Liver (tissue), 9 donors: Measurements from ENCODE around the gene TRPM8. TPM values are rescaled to one million over a fixed set of nuclear protein-coding genes. Genes with fewer than 3 reads are reported as not detected.

Source experiments
- DNase-seq: peaks from one replicate; pipeline ENCODE4 v3.0.0-alpha.2; 2017; ENCODE audit warnings: low spot score
- H3K27ac ChIP-seq, 2 donors: one replicate each; pipeline ENCODE4 v1.7.0; 2013; ENCODE audit warnings: inconsistent platforms in 2 of 2, low read length in 2 of 2, control low read depth in 1 of 2, low read depth in 1 of 2, mild to moderate bottlenecking in 1 of 2
- H3K27me3 ChIP-seq, 4 donors: one replicate each; pipeline versions ENCODE4 v1.6.1 to v1.7.0; 2013; ENCODE audit warnings: low read length in 3 of 4, inconsistent platforms in 1 of 4, mild to moderate bottlenecking in 1 of 4, moderate library complexity in 1 of 4; ENCODE audit not compliant: control insufficient read depth in 4 of 4, insufficient read depth in 4 of 4
- H3K36me3 ChIP-seq, 4 donors: one replicate each; pipeline versions ENCODE4 v1.6.1 to v1.7.0; 2013; ENCODE audit warnings: low read length in 3 of 4, mild to moderate bottlenecking in 3 of 4, low read depth in 1 of 4, moderate library complexity in 1 of 4; ENCODE audit not compliant: control insufficient read depth in 4 of 4, insufficient read depth in 3 of 4
- H3K4me1 ChIP-seq, 4 donors: one replicate each; pipeline versions ENCODE4 v1.6.1 to v1.7.0; 2013; ENCODE audit warnings: low read length in 3 of 4, mild to moderate bottlenecking in 3 of 4, moderate library complexity in 1 of 4; ENCODE audit not compliant: control insufficient read depth in 4 of 4, insufficient read depth in 4 of 4
- H3K4me3 ChIP-seq, 3 donors: one replicate each; pipeline versions ENCODE4 v1.6.1 to v1.7.0; 2013; ENCODE audit warnings: low read length in 3 of 3, control low read depth in 1 of 3, low read depth in 1 of 3, mild to moderate bottlenecking in 1 of 3
- H3K9ac ChIP-seq, 2 donors: one replicate each; pipeline ENCODE4 v1.7.0; 2013; ENCODE audit warnings: low read length in 2 of 2, mild to moderate bottlenecking in 2 of 2, moderate library complexity in 2 of 2, control low read depth in 1 of 2, low read depth in 1 of 2
- H3K9me3 ChIP-seq, 4 donors: one replicate each; pipeline versions ENCODE4 v1.6.1 to v1.7.0; 2013; ENCODE audit warnings: low read length in 3 of 4; ENCODE audit not compliant: control insufficient read depth in 4 of 4
- ATF3 ChIP-seq: IDR thresholded peaks from 2 replicates; pipeline ENCODE4 v1.6.1; 2016; ENCODE audit warnings: antibody characterized with exemption
- EGR1 ChIP-seq, 2 donors: IDR thresholded peaks; 2 replicates each; pipeline ENCODE4 v1.6.1; 2016 to 2018; ENCODE audit warnings: antibody characterized with exemption in 2 of 2, low read depth in 2 of 2
- FOXA1 ChIP-seq: IDR thresholded peaks from 2 replicates; pipeline ENCODE4 v1.6.1; 2016; ENCODE audit warnings: antibody characterized with exemption
- FOXA2 ChIP-seq: IDR thresholded peaks from 2 replicates; pipeline ENCODE4 v1.6.1; 2016; ENCODE audit warnings: antibody characterized with exemption
- GABPA ChIP-seq, 2 donors: IDR thresholded peaks in 1 of 2; conservative IDR thresholded peaks in 1 of 2; 2 replicates each; pipeline ENCODE4 v1.6.1; 2016; ENCODE audit warnings: antibody characterized with exemption in 2 of 2, mild to moderate bottlenecking in 1 of 2, moderate library complexity in 1 of 2
- HNF4A ChIP-seq, 2 donors: conservative IDR thresholded peaks; 2 replicates each; pipeline ENCODE4 v1.6.1; 2016; ENCODE audit warnings: antibody characterized with exemption in 2 of 2, mild to moderate bottlenecking in 2 of 2
- HNF4G ChIP-seq: IDR thresholded peaks from 2 replicates; pipeline ENCODE4 v1.6.1; 2016; ENCODE audit warnings: antibody characterized with exemption
- JUND ChIP-seq, 2 donors: IDR thresholded peaks; 2 replicates each; pipeline ENCODE4 v1.6.1; 2016; ENCODE audit warnings: antibody characterized with exemption in 2 of 2
- NR2F2 ChIP-seq: IDR thresholded peaks from 2 replicates; pipeline ENCODE4 v1.6.1; 2016; ENCODE audit warnings: antibody characterized with exemption
- RAD21 ChIP-seq, 2 donors: IDR thresholded peaks; 2 replicates each; pipeline ENCODE4 v1.6.1; 2016; ENCODE audit warnings: antibody characterized with exemption in 2 of 2, mild to moderate bottlenecking in 2 of 2
- REST ChIP-seq: IDR thresholded peaks from 2 replicates; pipeline ENCODE4 v1.6.1; 2016; ENCODE audit warnings: antibody characterized with exemption, mild to moderate bottlenecking
- RXRA ChIP-seq, 2 donors: IDR thresholded peaks; 2 replicates each; pipeline ENCODE4 v1.6.1; 2017 to 2018; ENCODE audit warnings: antibody characterized with exemption in 2 of 2, mild to moderate bottlenecking in 1 of 2
- SP1 ChIP-seq: IDR thresholded peaks from 2 replicates; pipeline ENCODE4 v1.6.1; 2018; ENCODE audit warnings: antibody characterized with exemption, mild to moderate bottlenecking
- YY1 ChIP-seq: IDR thresholded peaks from 2 replicates; pipeline ENCODE4 v1.6.1; 2016; ENCODE audit warnings: antibody characterized with exemption, mild to moderate bottlenecking
- WGBS: extraction: QIAGEN DNeasy Blood & Tissue Kit; methylation state at CpG from one replicate; pipeline ENCODE4 v1.1.7; 2013; 5-methylcytosine and 5-hydroxymethylcytosine counted together
- polyA plus RNA-seq, 2 donors: library from polyadenylated mRNA; stranded (reverse) in 1 of 2; unstranded in 1 of 2; fragments of 200-250 nt in 1 of 2; fragments of >200 nt in 1 of 2; fragmentation: Nextera tagmentation in 1 of 2; extraction: Ambion mirVana in 1 of 2; gene quantifications; one replicate each; pipeline versions ENCODE4 v1.2.1 to v1.2.3, GENCODE V29; 2013 to 2015
- total RNA-seq, 2 donors: library from RNA; depleted of rRNA; stranded (reverse); fragments of >200 nt; gene quantifications; one replicate each; pipeline ENCODE4 v1.2.3, GENCODE V29; 2014
- TF ChIP-seq, protein P1 (sequence below): IDR thresholded peaks from 2 replicates; pipeline ENCODE4 v1.6.1; 2016; ENCODE audit warnings: antibody characterized with exemption
- donor health status: healthy.
- donor health status: healthy.
- donor health status: healthy.
- donor health status: healthy.
- donor health status: healthy.

TRPM8 gene
- total and polyA plus RNA-seq, 4 donors: 1.1 to 79.2 (median 33.2) TPM

GRCh38 chr2:234026693-234027254 is 109.6 kb downstream of the TRPM8 start (continued):
- TF ChIP-seq REST (no peak), JUND (IDR thresholded peaks at IDR 0.05) (no peak), HNF4G (no peak), RXRA (IDR thresholded peaks at IDR 0.05) (no peak), GABPA (IDR thresholded peaks at IDR 0.05 in 1 of 2, conservative IDR thresholded peaks at IDR 0.05 in 1 of 2) (no peak), NR2F2 (no peak), RAD21 (IDR thresholded peaks at IDR 0.05) (no peak), FOXA2 (no peak), SP1 (no peak), YY1 (no peak)
- TF ChIP-seq, protein P1, sequence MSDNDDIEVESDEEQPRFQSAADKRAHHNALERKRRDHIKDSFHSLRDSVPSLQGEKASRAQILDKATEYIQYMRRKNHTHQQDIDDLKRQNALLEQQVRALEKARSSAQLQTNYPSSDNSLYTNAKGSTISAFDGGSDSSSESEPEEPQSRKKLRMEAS: no peak

DNA sequence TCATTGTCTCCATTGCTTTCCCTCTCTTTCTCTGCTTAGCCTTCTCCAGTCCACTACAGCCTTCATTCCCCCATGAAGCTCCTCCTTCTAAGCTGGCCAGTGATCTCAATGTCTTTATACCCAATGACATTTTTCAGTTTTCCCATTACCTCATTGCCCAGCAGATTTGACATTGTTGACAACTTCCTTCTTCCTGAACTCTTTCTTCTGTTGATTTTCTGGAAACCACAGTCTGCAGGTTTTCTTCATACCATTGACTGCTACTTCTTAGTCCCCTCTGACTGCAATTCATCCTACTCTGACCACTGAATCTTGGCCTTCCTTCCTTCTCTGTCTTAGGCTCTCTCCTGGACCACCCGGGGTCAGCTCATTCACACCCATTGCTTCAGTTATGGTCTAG is 110.5 kb downstream of the TRPM8 start:
- no peak overlapping the region for H3K27ac ChIP-seq
- no peak overlapping the region for H3K4me3 ChIP-seq
- H3K9ac ChIP-seq: no peak overlapping the region
- H3K9me3 ChIP-seq: no peaks in the 10 kb centered on the region
- H3K4me1 ChIP-seq: peaks cover 0 to 4% (median under 1%) of the 10 kb centered on the region in 4 donors
- no peak for TF ChIP-seq EGR1 (IDR thresholded peaks at IDR 0.05; ENCODE audit: low read depth in 2 of 2)
- no peak for TF ChIP-seq GABPA (IDR thresholded peaks at IDR 0.05 in 1 of 2, conservative IDR thresholded peaks at IDR 0.05 in 1 of 2)
- TF ChIP-seq FOXA1: no peak
- no peak for TF ChIP-seq HNF4A (conservative IDR thresholded peaks at IDR 0.05)
- no peak for TF ChIP-seq HNF4G
- TF ChIP-seq SP1: no peak
- no peak for DNase-seq
- no peaks in the 10 kb centered on the region for H3K27me3 ChIP-seq
- whole genome bisulfite sequencing: 93% methylated on average over 1 of the region's 1 CpG
- no peaks in the 10 kb centered on the region for H3K36me3 ChIP-seq

GRCh38 chr2:234029150-234029733 is 112.1 kb downstream of the TRPM8 start:
- TF ChIP-seq REST (no peak), GABPA (IDR thresholded peaks at IDR 0.05 in 1 of 2, conservative IDR thresholded peaks at IDR 0.05 in 1 of 2) (no peak), HNF4G (no peak), HNF4A (conservative IDR thresholded peaks at IDR 0.05) (no peak), ATF3 (no peak), NR2F2 (no peak), EGR1 (IDR thresholded peaks at IDR 0.05; ENCODE audit: low read depth in 2 of 2) (no peak)
- TF ChIP-seq, protein P1: no peak
- no peak for DNase-seq
- Histone ChIP-seq H3K27ac (no peak overlapping the region), H3K27me3 (no peaks in the 10 kb centered on the region), H3K4me1 (peaks cover 0 to 4% (median 0%) of the 10 kb centered on the region in 4 donors), H3K36me3 (no peaks in the 10 kb centered on the region), H3K4me3 (no peak overlapping the region), H3K9ac (no peak overlapping the region), H3K9me3 (no peaks in the 10 kb centered on the region)
- 83% methylated on average over 4 of the region's 4 CpGs for WGBS
